B cell (primary cell): ENCODE measurements around the gene UBL3. TPM values are rescaled to one million over a fixed set of nuclear protein-coding genes. Genes with fewer than 3 reads are reported as not detected.

Experiments
- ATAC-seq: fragments of 200-7000 bp; cut with Tn5 transposase; one replicate; pipeline ENCODE4 v1.10.0; 2021; ENCODE audit warnings: low read depth, mild to moderate bottlenecking, moderate number of reproducible peaks, moderate library complexity
- CTCF ChIA-PET: fragments of 350-600 bp; sonication (Branson Sonifier 250); formaldehyde crosslinking; loops from one replicate; lab custom pipeline; 2021; ENCODE audit warnings: antibody characterized with exemption, inconsistent platforms; lab: Charles Lee
- POLR2A ChIA-PET: fragments of 350-600 bp; sonication (Branson Sonifier 250); formaldehyde crosslinking; loops from one replicate; lab custom pipeline; 2021; ENCODE audit warnings: antibody characterized with exemption; lab: Charles Lee
- DNase-seq: peaks from one replicate; pipeline ENCODE4 v3.0.0; 2013
- H2AFZ ChIP-seq: 2 replicates; pipeline ENCODE4 v1.6.1; 2012; ENCODE audit warnings: mild to moderate bottlenecking, low read depth, low read length; ENCODE audit not compliant: insufficient read depth, poor library complexity, severe bottlenecking
- H3K27ac ChIP-seq, 2 donors: 1 replicate in 1 of 2; 2 replicates in 1 of 2; pipeline ENCODE4 v1.5.1; 2012 to 2013; ENCODE audit warnings: low read length in 2 of 2, mild to moderate bottlenecking in 2 of 2, moderate library complexity in 1 of 2
- H3K27me3 ChIP-seq, 4 experiments: fragments of 200-600 bp in 1 of 4; sonication (generic) in 1 of 4; replicated peaks in 1 of 4; 1 replicate in 2 of 4; 2 replicates in 2 of 4; pipeline versions ENCODE4 v1.6.1 to v1.7.0; 2013 to 2016; ENCODE audit warnings: low read length in 3 of 4, mild to moderate bottlenecking in 2 of 4, mixed read lengths in 1 of 4, moderate library complexity in 1 of 4; ENCODE audit not compliant: insufficient read depth in 4 of 4, control insufficient read depth in 3 of 4; ENCODE audit errors: control extremely low read depth in 1 of 4
- H3K36me3 ChIP-seq, 2 experiments: replicated peaks in 1 of 2; 1 replicate in 1 of 2; 2 replicates in 1 of 2; pipeline versions ENCODE4 v1.6.1 to v1.7.1; 2013; ENCODE audit warnings: low read length in 1 of 2; ENCODE audit not compliant: insufficient read depth in 2 of 2, control insufficient read depth in 1 of 2; ENCODE audit errors: control extremely low read depth in 1 of 2, extremely low read depth in 1 of 2
- H3K4me1 ChIP-seq, 2 donors: fragments of 200-600 bp in 1 of 2; sonication (generic) in 1 of 2; 1 replicate in 1 of 2; 2 replicates in 1 of 2; pipeline versions ENCODE4 v1.5.1 to v1.6.1; 2013 to 2017; ENCODE audit warnings: low read length in 2 of 2; ENCODE audit not compliant: control insufficient read depth in 2 of 2, insufficient read depth in 2 of 2
- H3K4me2 ChIP-seq: replicated peaks from 2 replicates; pipeline ENCODE3; 2012; ENCODE audit warnings: mild to moderate bottlenecking, low read depth, low read length; ENCODE audit not compliant: poor library complexity, severe bottlenecking
- H3K4me3 ChIP-seq, 5 experiments: fragments of 200-600 bp in 1 of 5; sonication (generic) in 1 of 5; 1 replicate in 3 of 5; 2 replicates in 2 of 5; pipeline versions ENCODE4 v1.5.1 to v1.7.0; 2011 to 2016; ENCODE audit warnings: low read length in 4 of 5, mild to moderate bottlenecking in 4 of 5, low read depth in 2 of 5, control low read depth in 1 of 5, moderate library complexity in 1 of 5; ENCODE audit not compliant: insufficient read depth in 1 of 5; ENCODE audit errors: control extremely low read depth in 1 of 5, extremely low read depth in 1 of 5
- H3K79me2 ChIP-seq: fragments of 200-600 bp; sonication (generic); one replicate; pipeline ENCODE4 v1.6.0; 2016; ENCODE audit warnings: low read length; ENCODE audit not compliant: control insufficient read depth, insufficient read depth
- H3K9ac ChIP-seq: fragments of 200-600 bp; sonication (generic); 2 replicates; pipeline ENCODE4 v1.6.1; 2017; ENCODE audit warnings: mild to moderate bottlenecking, low read length, moderate library complexity
- H3K9me3 ChIP-seq, 3 donors: one replicate each; pipeline versions ENCODE4 v1.6.1 to v1.7.1; 2013; ENCODE audit warnings: low read length in 2 of 3; ENCODE audit not compliant: control insufficient read depth in 2 of 3, insufficient read depth in 1 of 3; ENCODE audit errors: control extremely low read depth in 1 of 3
- H4K20me1 ChIP-seq: 2 replicates; pipeline ENCODE4 v1.6.0; 2012; ENCODE audit warnings: mild to moderate bottlenecking, low read length; ENCODE audit not compliant: insufficient read depth, control insufficient read depth, poor library complexity, severe bottlenecking
- H3K27ac Mint-ChIP-seq: one replicate; pipeline ENCODE4 v1.8.0; 2021; ENCODE audit warnings: mixed read lengths
- H3K27me3 Mint-ChIP-seq: one replicate; pipeline ENCODE4 v1.8.0; 2021; ENCODE audit warnings: mixed read lengths
- H3K4me1 Mint-ChIP-seq: one replicate; pipeline ENCODE4 v1.8.0; 2021; ENCODE audit warnings: mixed read lengths
- H3K4me3 Mint-ChIP-seq: one replicate; pipeline ENCODE4 v1.8.0; 2021; ENCODE audit warnings: mixed read lengths
- H3K9me3 Mint-ChIP-seq: one replicate; pipeline ENCODE4 v1.8.0; 2022; ENCODE audit warnings: mixed read lengths; ENCODE audit not compliant: insufficient read depth
- EZH2 ChIP-seq: IDR thresholded peaks from 2 replicates; pipeline ENCODE4 v1.6.1; 2012; ENCODE audit warnings: borderline replicate concordance, low read depth, mild to moderate bottlenecking, moderate library complexity, low read length; ENCODE audit not compliant: insufficient read depth, poor library complexity, severe bottlenecking
- WGBS: methylation state at CpG from one replicate; pipeline ENCODE4 v1.1.5; 2013; ENCODE audit warnings: missing lambda C conversion rate; ENCODE audit not compliant: insufficient coverage; 5-methylcytosine and 5-hydroxymethylcytosine counted together
- intact Hi-C: fragments of 100-400 bp; cut with micrococcal nuclease; formaldehyde crosslinking; loops from one replicate; pipeline ENCODE4 v1.10.0; 2022
- polyA plus RNA-seq: library from polyadenylated mRNA; depleted of rRNA; stranded (reverse); fragments of >200 nt; gene quantifications from 2 replicates; pipeline ENCODE4 v1.2.3, GENCODE V29; 2012
- total RNA-seq, 2 donors: library from RNA; stranded (reverse); fragments of 120-200 nt in 1 of 2; gene quantifications; 1 replicate in 1 of 2; 2 replicates in 1 of 2; pipeline versions ENCODE4 v1.2.3 to v1.2.4, GENCODE V29; 2013 to 2022
- TF ChIP-seq, protein P1 (sequence below): fragments of 200-600 bp; IDR thresholded peaks from one replicate; pipeline ENCODE4 v1.8.0; 2022; ENCODE audit warnings: antibody characterized with exemption, mild to moderate bottlenecking

UBL3 gene
- total and polyA plus RNA-seq, 2 donors (not counting 1 experiment from before 2014, with no cell fraction given): 7.3 to 27.9 TPM

DNA sequence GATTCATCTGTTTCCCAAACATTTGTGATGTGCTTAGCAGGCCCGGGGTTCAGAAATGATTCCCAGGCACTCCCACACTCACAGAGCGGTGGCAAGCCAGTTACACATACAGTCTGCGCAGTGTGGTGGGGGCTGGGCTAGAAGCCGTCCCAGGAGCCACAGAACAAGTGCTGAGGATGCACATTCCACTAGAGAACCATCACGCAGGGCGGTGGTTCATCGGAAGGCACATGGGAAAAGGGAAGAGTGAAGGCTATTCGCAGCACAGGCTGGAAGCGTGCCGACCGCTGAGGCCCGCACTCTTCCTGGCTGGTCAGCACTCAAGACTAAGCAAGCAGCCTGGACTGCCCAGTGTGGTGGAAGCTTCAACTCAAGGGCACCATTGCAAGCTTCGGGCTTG is 128.7 kb downstream of the UBL3 start:
- Histone ChIP-seq H2AFZ (no peak overlapping the region), H3K9me3 (peaks cover 0 to 2% (median 0%) of the 10 kb centered on the region in 3 donors), H3K36me3 (no peaks in the 10 kb centered on the region), H3K4me2 (no peak overlapping the region), H3K4me3 (no peak overlapping the region), H3K79me2 (no peaks in the 10 kb centered on the region), H3K27me3 (no peaks in the 10 kb centered on the region), H3K4me1 (no peaks in the 10 kb centered on the region), H4K20me1 (no peaks in the 10 kb centered on the region), H3K9ac (no peak overlapping the region), H3K27ac (no peak overlapping the region)
- no peak for ATAC-seq
- no peak for TF ChIP-seq EZH2
- TF ChIP-seq, protein P1, sequence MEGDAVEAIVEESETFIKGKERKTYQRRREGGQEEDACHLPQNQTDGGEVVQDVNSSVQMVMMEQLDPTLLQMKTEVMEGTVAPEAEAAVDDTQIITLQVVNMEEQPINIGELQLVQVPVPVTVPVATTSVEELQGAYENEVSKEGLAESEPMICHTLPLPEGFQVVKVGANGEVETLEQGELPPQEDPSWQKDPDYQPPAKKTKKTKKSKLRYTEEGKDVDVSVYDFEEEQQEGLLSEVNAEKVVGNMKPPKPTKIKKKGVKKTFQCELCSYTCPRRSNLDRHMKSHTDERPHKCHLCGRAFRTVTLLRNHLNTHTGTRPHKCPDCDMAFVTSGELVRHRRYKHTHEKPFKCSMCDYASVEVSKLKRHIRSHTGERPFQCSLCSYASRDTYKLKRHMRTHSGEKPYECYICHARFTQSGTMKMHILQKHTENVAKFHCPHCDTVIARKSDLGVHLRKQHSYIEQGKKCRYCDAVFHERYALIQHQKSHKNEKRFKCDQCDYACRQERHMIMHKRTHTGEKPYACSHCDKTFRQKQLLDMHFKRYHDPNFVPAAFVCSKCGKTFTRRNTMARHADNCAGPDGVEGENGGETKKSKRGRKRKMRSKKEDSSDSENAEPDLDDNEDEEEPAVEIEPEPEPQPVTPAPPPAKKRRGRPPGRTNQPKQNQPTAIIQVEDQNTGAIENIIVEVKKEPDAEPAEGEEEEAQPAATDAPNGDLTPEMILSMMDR: no peak
- POLR2A ChIA-PET: no interaction called here
- peaks cover 5% of the 10 kb centered on the region for H3K9me3 Mint-ChIP-seq
- no peak overlapping the region for H3K27ac Mint-ChIP-seq
- no peak for DNase-seq
- no peak overlapping the region for H3K4me3 Mint-ChIP-seq
- peaks cover 19% of the 10 kb centered on the region for H3K27me3 Mint-ChIP-seq
- CTCF ChIA-PET: no interaction called here
- intact Hi-C loops: no loop called here
- no peaks in the 10 kb centered on the region for H3K4me1 Mint-ChIP-seq
- 95% methylated on average over 10 of the region's 13 CpGs for WGBS

- intact Hi-C loops: no loop called here
These were observed 131.7 kb downstream of the UBL3 start for GRCh38 chr13:29718694-29719093.

More at GRCh38 chr13:29718694-29719093, 131.7 kb downstream of the UBL3 start:
- peaks cover 0 to 11% (median 0%) of the 10 kb centered on the region in 4 experiments for H3K27me3 ChIP-seq
- H3K4me1 ChIP-seq: no peaks in the 10 kb centered on the region
- no peak overlapping the region for H2AFZ ChIP-seq
- ATAC-seq (no peak), DNase-seq (no peak)
- H3K9ac ChIP-seq: no peak overlapping the region
- H3K79me2 ChIP-seq: no peaks in the 10 kb centered on the region
- Mint-ChIP-seq H3K4me3 (no peak overlapping the region), H3K27ac (no peak overlapping the region), H3K27me3 (peaks cover 20% of the 10 kb centered on the region), H3K4me1 (no peaks in the 10 kb centered on the region), H3K9me3 (no peaks in the 10 kb centered on the region)
- H4K20me1 ChIP-seq: no peaks in the 10 kb centered on the region
- ChIA-PET CTCF (no interaction called here), POLR2A (no interaction called here)
- no CpG with 5 or more reads among the region's 1 CpG for WGBS
- peaks cover 0 to 13% (median 8%) of the 10 kb centered on the region in 3 donors for H3K9me3 ChIP-seq
- H3K4me2 ChIP-seq: no peak overlapping the region
- H3K4me3 ChIP-seq: no peak overlapping the region
- no peaks in the 10 kb centered on the region for H3K36me3 ChIP-seq
- H3K27ac ChIP-seq: no peak overlapping the region
- TF ChIP-seq, protein P1: no peak
- TF ChIP-seq EZH2: no peak
